Glutamatergic neuron (in vitro differentiated cells): ENCODE measurements around the gene DLG4. TPM values are rescaled to one million over a fixed set of nuclear protein-coding genes. Genes with fewer than 3 reads are reported as not detected.
"Not testable (repeated sequence)": the region's sequence is repeated elsewhere in the genome, so short reads cannot be mapped to it uniquely, and the experiment has no call there.

ENCODE experiments used
- DNase-seq: peaks from one replicate; pipeline ENCODE4 v3.0.0; 2022
- H3K27ac Mint-ChIP-seq: one replicate; pipeline ENCODE4 v1.8.0; 2020; ENCODE audit warnings: mild to moderate bottlenecking, mixed read lengths, inconsistent platforms; ENCODE audit not compliant: unreplicated experiment
- H3K27me3 Mint-ChIP-seq: one replicate; pipeline ENCODE4 v1.8.0; 2020; ENCODE audit warnings: mild to moderate bottlenecking, moderate library complexity, mixed read lengths, inconsistent platforms; ENCODE audit not compliant: unreplicated experiment
- H3K36me3 Mint-ChIP-seq: one replicate; pipeline ENCODE4 v1.8.0; 2020; ENCODE audit warnings: mild to moderate bottlenecking, mixed read lengths, inconsistent platforms; ENCODE audit not compliant: unreplicated experiment
- H3K4me1 Mint-ChIP-seq: one replicate; pipeline ENCODE4 v1.8.0; 2020; ENCODE audit warnings: mild to moderate bottlenecking, low read depth, mixed read lengths, inconsistent platforms; ENCODE audit not compliant: unreplicated experiment
- H3K4me3 Mint-ChIP-seq: one replicate; pipeline ENCODE4 v1.8.0; 2020; ENCODE audit warnings: mild to moderate bottlenecking, mixed read lengths, inconsistent platforms; ENCODE audit not compliant: unreplicated experiment
- H3K9me3 Mint-ChIP-seq: one replicate; pipeline ENCODE4 v1.8.0; 2020; ENCODE audit warnings: mild to moderate bottlenecking, moderate library complexity, mixed read lengths, inconsistent platforms; ENCODE audit not compliant: unreplicated experiment
- CTCF ChIP-seq: fragments of 200-600 bp; sonication (generic); IDR thresholded peaks from one replicate; pipeline ENCODE4 v1.5.0; 2021; ENCODE audit not compliant: partially characterized antibody, unreplicated experiment
- total RNA-seq: library from RNA; stranded (reverse); fragmentation: NEBNext Ultra II Directional; extraction: Animal tissue kit (Norgen Biotek cat#: 25700); gene quantifications from one replicate; pipeline ENCODE4 v1.2.1, GENCODE V29; 2021; ENCODE audit not compliant: unreplicated experiment

The DLG4 gene
- total RNA-seq, 1 donor from 2014 or later = 157 TPM

- H3K9me3 Mint-ChIP-seq = peaks cover 4% of the 10 kb centered on the region
- no peak overlapping the region for H3K27ac Mint-ChIP-seq
- DNase-seq = no peak
- peaks cover 3% of the 10 kb centered on the region for H3K27me3 Mint-ChIP-seq
- no peak for TF ChIP-seq CTCF
- no peak overlapping the region for H3K4me3 Mint-ChIP-seq
- H3K36me3 Mint-ChIP-seq = no peaks in the 10 kb centered on the region
- H3K4me1 Mint-ChIP-seq = peaks cover 9% of the 10 kb centered on the region
These were observed 33.4 kb downstream of the DLG4 start for GRCh38 chr17:7186241-7186640.

DNA sequence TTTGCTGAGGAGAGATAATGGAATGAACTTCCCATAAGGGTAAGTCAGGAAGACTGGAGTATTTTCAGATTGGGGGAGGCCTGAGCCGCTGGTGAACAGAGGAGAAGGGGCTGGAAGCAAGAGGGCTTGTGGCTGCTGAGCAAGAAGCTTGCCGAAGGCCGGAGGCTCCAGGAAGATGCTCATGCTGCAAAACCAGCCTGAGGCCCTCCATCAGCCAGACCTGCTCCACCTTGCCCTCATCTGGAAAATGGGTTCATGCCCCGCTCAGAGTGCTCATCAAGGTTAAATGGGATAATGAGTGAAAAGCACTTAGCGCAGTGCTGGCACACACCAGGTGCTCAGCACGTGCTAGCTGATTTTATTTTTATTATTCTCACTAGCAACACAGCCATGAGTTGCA is 35.0 kb downstream of the DLG4 start:
- Mint-ChIP-seq H3K4me1 (peaks cover 8% of the 10 kb centered on the region), H3K4me3 (no peak overlapping the region), H3K36me3 (no peaks in the 10 kb centered on the region), H3K9me3 (peaks cover 2% of the 10 kb centered on the region), H3K27me3 (peaks cover 3% of the 10 kb centered on the region), H3K27ac (no peak overlapping the region)
- no peak for TF ChIP-seq CTCF
- no peak for DNase-seq

GRCh38 chr17:7184091-7184488 is 35.5 kb downstream of the DLG4 start:
- Mint-ChIP-seq H3K27me3 (peaks cover 3% of the 10 kb centered on the region), H3K4me1 (peaks cover 5% of the 10 kb centered on the region), H3K36me3 (no peaks in the 10 kb centered on the region), H3K4me3 (no peak overlapping the region), H3K9me3 (peaks cover 2% of the 10 kb centered on the region), H3K27ac (no peak overlapping the region)
- TF ChIP-seq CTCF = no peak
- DNase-seq = no peak

DNA sequence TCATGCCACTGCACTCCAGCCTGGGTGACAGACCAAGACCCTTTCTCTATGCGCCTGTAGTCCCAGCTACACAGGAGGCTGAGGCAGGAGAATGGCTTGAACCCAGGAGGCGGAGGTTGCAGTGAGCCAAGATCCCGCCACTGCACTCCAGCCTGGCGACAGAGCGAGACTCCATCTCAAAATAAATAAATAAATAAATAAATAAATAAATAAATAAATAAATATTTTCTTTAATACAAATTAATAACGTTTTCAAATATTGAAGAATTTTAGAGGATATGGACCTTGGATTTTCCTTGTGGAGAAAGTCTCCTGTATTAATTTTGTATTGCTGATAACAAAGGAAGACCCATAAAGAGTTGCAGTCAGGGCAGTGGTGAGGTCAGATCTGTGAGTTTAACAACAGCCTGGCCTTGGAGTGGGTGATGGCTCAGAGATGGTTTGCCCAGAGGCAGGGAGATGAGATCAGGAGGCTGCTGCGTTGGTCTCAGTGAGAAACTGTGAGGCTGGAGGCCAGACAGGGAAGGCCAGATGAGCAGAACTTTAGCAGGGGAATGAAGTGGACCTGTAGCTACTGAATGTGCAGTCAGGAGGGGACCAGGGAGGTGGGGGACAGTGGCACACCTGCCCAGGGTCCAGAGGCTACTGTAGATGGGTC is 36.1 kb downstream of the DLG4 start:
- TF ChIP-seq CTCF = no peak
- peak overlapping the region; percentile 88 for H3K27ac Mint-ChIP-seq
- no peak for DNase-seq
- peak overlapping the region; percentile 59 for H3K4me3 Mint-ChIP-seq
- H3K9me3 Mint-ChIP-seq = peaks cover 2% of the 10 kb centered on the region
- H3K36me3 Mint-ChIP-seq = no peaks in the 10 kb centered on the region
- H3K27me3 Mint-ChIP-seq = peaks cover 3% of the 10 kb centered on the region
- peaks cover 5% of the 10 kb centered on the region for H3K4me1 Mint-ChIP-seq

GRCh38 chr17:7182101-7182500 is 37.5 kb downstream of the DLG4 start:
- H3K27me3 Mint-ChIP-seq = peaks cover 11% of the 10 kb centered on the region
- H3K27ac Mint-ChIP-seq, H3K4me3 Mint-ChIP-seq, H3K36me3 Mint-ChIP-seq, H3K9me3 Mint-ChIP-seq, DNase-seq: not testable (repeated sequence)
- peaks cover 11% of the 10 kb centered on the region for H3K4me1 Mint-ChIP-seq
